Activated naive CD8-positive, alpha-beta T cell (primary cell): ENCODE measurements around the gene GRIK5.

ENCODE experiments used
- H3K27ac Mint-ChIP-seq: one replicate; pipeline ENCODE4 v1.8.0; 2021; ENCODE audit warnings: mixed read lengths
- H3K27me3 Mint-ChIP-seq: one replicate; pipeline ENCODE4 v1.8.0; 2021; ENCODE audit warnings: mixed read lengths
- H3K36me3 Mint-ChIP-seq: one replicate; pipeline ENCODE4 v1.8.0; 2021; ENCODE audit warnings: mixed read lengths
- H3K4me1 Mint-ChIP-seq: one replicate; pipeline ENCODE4 v1.8.0; 2021; ENCODE audit warnings: low read depth, mixed read lengths
- H3K4me3 Mint-ChIP-seq: one replicate; pipeline ENCODE4 v1.8.0; 2021; ENCODE audit warnings: mild to moderate bottlenecking, mixed read lengths
- H3K9me3 Mint-ChIP-seq: one replicate; pipeline ENCODE4 v1.8.0; 2021; ENCODE audit warnings: low read depth, mixed read lengths

The GRIK5 gene

GRCh38 chr19:42074513-42075363, 4.7 kb upstream of the GRIK5 start:
- Mint-ChIP-seq H3K27me3 (no peaks in the 10 kb centered on the region), H3K9me3 (no peaks in the 10 kb centered on the region), H3K36me3 (no peaks in the 10 kb centered on the region), H3K27ac (peak overlapping the region; percentile 100), H3K4me1 (peaks cover 36% of the 10 kb centered on the region), H3K4me3 (peak overlapping the region; percentile 100)

GRCh38 chr19:42071247-42071646, 1.2 kb upstream of the GRIK5 start:
- Mint-ChIP-seq H3K9me3 (no peaks in the 10 kb centered on the region), H3K27me3 (no peaks in the 10 kb centered on the region), H3K27ac (no peak overlapping the region), H3K4me3 (no peak overlapping the region), H3K4me1 (peaks cover 13% of the 10 kb centered on the region), H3K36me3 (no peaks in the 10 kb centered on the region)

GRCh38 chr19:42068756-42069571, 1.0 kb downstream of the GRIK5 start:
- Mint-ChIP-seq H3K36me3 (no peaks in the 10 kb centered on the region), H3K27ac (no peak overlapping the region), H3K4me3 (no peak overlapping the region), H3K9me3 (no peaks in the 10 kb centered on the region), H3K27me3 (peaks cover 7% of the 10 kb centered on the region), H3K4me1 (no peaks in the 10 kb centered on the region)

- no peaks in the 10 kb centered on the region for H3K4me1 Mint-ChIP-seq
- peaks cover 9% of the 10 kb centered on the region for H3K27me3 Mint-ChIP-seq
- H3K36me3 Mint-ChIP-seq = no peaks in the 10 kb centered on the region
- H3K9me3 Mint-ChIP-seq = no peaks in the 10 kb centered on the region
- H3K27ac Mint-ChIP-seq = no peak overlapping the region
- H3K4me3 Mint-ChIP-seq = no peak overlapping the region
Observed at GRCh38 chr19:42068361-42068755, 1.6 kb downstream of the GRIK5 start.

- Mint-ChIP-seq H3K4me1 (no peaks in the 10 kb centered on the region), H3K4me3 (no peak overlapping the region), H3K27me3 (peaks cover 9% of the 10 kb centered on the region), H3K9me3 (no peaks in the 10 kb centered on the region), H3K36me3 (no peaks in the 10 kb centered on the region), H3K27ac (no peak overlapping the region)
Observed at GRCh38 chr19:42067315-42067888, 2.6 kb downstream of the GRIK5 start.

GRCh38 chr19:42066075-42066754, 3.8 kb downstream of the GRIK5 start:
- Mint-ChIP-seq H3K36me3 (peaks cover 6% of the 10 kb centered on the region), H3K9me3 (no peaks in the 10 kb centered on the region), H3K27ac (no peak overlapping the region), H3K4me3 (no peak overlapping the region), H3K27me3 (peaks cover 14% of the 10 kb centered on the region), H3K4me1 (no peaks in the 10 kb centered on the region)

GRCh38 chr19:42065511-42065910, 4.5 kb downstream of the GRIK5 start:
- peaks cover 14% of the 10 kb centered on the region for H3K27me3 Mint-ChIP-seq
- H3K9me3 Mint-ChIP-seq = no peaks in the 10 kb centered on the region
- H3K4me3 Mint-ChIP-seq = no peak overlapping the region
- H3K36me3 Mint-ChIP-seq = peaks cover 6% of the 10 kb centered on the region
- no peaks in the 10 kb centered on the region for H3K4me1 Mint-ChIP-seq
- no peak overlapping the region for H3K27ac Mint-ChIP-seq

GRCh38 chr19:42065051-42065450, 5.0 kb downstream of the GRIK5 start:
- no peak overlapping the region for H3K4me3 Mint-ChIP-seq
- peaks cover 14% of the 10 kb centered on the region for H3K27me3 Mint-ChIP-seq
- no peaks in the 10 kb centered on the region for H3K9me3 Mint-ChIP-seq
- H3K27ac Mint-ChIP-seq = no peak overlapping the region
- peaks cover 6% of the 10 kb centered on the region for H3K36me3 Mint-ChIP-seq
- H3K4me1 Mint-ChIP-seq = no peaks in the 10 kb centered on the region

- H3K4me3 Mint-ChIP-seq = no peak overlapping the region
- peaks cover 14% of the 10 kb centered on the region for H3K27me3 Mint-ChIP-seq
- H3K27ac Mint-ChIP-seq = no peak overlapping the region
- H3K4me1 Mint-ChIP-seq = no peaks in the 10 kb centered on the region
- H3K9me3 Mint-ChIP-seq = no peaks in the 10 kb centered on the region
- peaks cover 6% of the 10 kb centered on the region for H3K36me3 Mint-ChIP-seq
Observed at GRCh38 chr19:42064432-42064831, 5.6 kb downstream of the GRIK5 start.

- peaks cover 6% of the 10 kb centered on the region for H3K36me3 Mint-ChIP-seq
- peaks cover 14% of the 10 kb centered on the region for H3K27me3 Mint-ChIP-seq
- no peaks in the 10 kb centered on the region for H3K4me1 Mint-ChIP-seq
- no peak overlapping the region for H3K4me3 Mint-ChIP-seq
- no peak overlapping the region for H3K27ac Mint-ChIP-seq
- H3K9me3 Mint-ChIP-seq = no peaks in the 10 kb centered on the region
Observed at GRCh38 chr19:42062381-42062780, 7.6 kb downstream of the GRIK5 start.

- Mint-ChIP-seq H3K36me3 (peaks cover 6% of the 10 kb centered on the region), H3K27ac (no peak overlapping the region), H3K27me3 (peaks cover 14% of the 10 kb centered on the region), H3K4me1 (no peaks in the 10 kb centered on the region), H3K9me3 (no peaks in the 10 kb centered on the region), H3K4me3 (no peak overlapping the region)
Observed at GRCh38 chr19:42060117-42060516, 9.9 kb downstream of the GRIK5 start.

- no peak overlapping the region for H3K4me3 Mint-ChIP-seq
- peaks cover 9% of the 10 kb centered on the region for H3K27me3 Mint-ChIP-seq
- no peaks in the 10 kb centered on the region for H3K9me3 Mint-ChIP-seq
- H3K36me3 Mint-ChIP-seq = peaks cover 6% of the 10 kb centered on the region
- H3K4me1 Mint-ChIP-seq = no peaks in the 10 kb centered on the region
- H3K27ac Mint-ChIP-seq = no peak overlapping the region
Observed at GRCh38 chr19:42059196-42059595, 10.8 kb downstream of the GRIK5 start.

- H3K27ac Mint-ChIP-seq = no peak overlapping the region
- peaks cover 5% of the 10 kb centered on the region for H3K27me3 Mint-ChIP-seq
- H3K4me3 Mint-ChIP-seq = no peak overlapping the region
- no peaks in the 10 kb centered on the region for H3K9me3 Mint-ChIP-seq
- H3K36me3 Mint-ChIP-seq = peaks cover 6% of the 10 kb centered on the region
- H3K4me1 Mint-ChIP-seq = no peaks in the 10 kb centered on the region
Observed at GRCh38 chr19:42057846-42058245, 12.2 kb downstream of the GRIK5 start.

- Mint-ChIP-seq H3K4me3 (no peak overlapping the region), H3K27me3 (no peaks in the 10 kb centered on the region), H3K4me1 (peaks cover 3% of the 10 kb centered on the region), H3K27ac (no peak overlapping the region), H3K36me3 (no peaks in the 10 kb centered on the region), H3K9me3 (no peaks in the 10 kb centered on the region)
Observed at GRCh38 chr19:42054205-42054604, 15.8 kb downstream of the GRIK5 start.
